Suprapubic skin (tissue), 4 donors: Measurements from ENCODE around the gene NAA40.

Experiments used
- EP300 ChIP-seq: sonication (generic); formaldehyde crosslinking; IDR thresholded peaks from one replicate; pipeline ENCODE4 v1.6.1; 2017; ENCODE audit warnings: antibody characterized with exemption
- POLR2AphosphoS5 ChIP-seq, 3 donors: sonication (generic); formaldehyde crosslinking; IDR thresholded peaks; one replicate each; pipeline ENCODE4 v1.6.1; 2017; ENCODE audit warnings: antibody characterized with exemption in 3 of 3
- TF ChIP-seq, protein P1 (sequence below), 2 donors: fragments of 200-600 bp in 1 of 2; fragments of 450-650 bp in 1 of 2; sonication (generic) in 1 of 2; IDR thresholded peaks; one replicate each; pipeline ENCODE4 v1.5.1; 2016 to 2019; ENCODE audit warnings: antibody characterized with exemption in 2 of 2, mild to moderate bottlenecking in 1 of 2, moderate library complexity in 1 of 2

DNA sequence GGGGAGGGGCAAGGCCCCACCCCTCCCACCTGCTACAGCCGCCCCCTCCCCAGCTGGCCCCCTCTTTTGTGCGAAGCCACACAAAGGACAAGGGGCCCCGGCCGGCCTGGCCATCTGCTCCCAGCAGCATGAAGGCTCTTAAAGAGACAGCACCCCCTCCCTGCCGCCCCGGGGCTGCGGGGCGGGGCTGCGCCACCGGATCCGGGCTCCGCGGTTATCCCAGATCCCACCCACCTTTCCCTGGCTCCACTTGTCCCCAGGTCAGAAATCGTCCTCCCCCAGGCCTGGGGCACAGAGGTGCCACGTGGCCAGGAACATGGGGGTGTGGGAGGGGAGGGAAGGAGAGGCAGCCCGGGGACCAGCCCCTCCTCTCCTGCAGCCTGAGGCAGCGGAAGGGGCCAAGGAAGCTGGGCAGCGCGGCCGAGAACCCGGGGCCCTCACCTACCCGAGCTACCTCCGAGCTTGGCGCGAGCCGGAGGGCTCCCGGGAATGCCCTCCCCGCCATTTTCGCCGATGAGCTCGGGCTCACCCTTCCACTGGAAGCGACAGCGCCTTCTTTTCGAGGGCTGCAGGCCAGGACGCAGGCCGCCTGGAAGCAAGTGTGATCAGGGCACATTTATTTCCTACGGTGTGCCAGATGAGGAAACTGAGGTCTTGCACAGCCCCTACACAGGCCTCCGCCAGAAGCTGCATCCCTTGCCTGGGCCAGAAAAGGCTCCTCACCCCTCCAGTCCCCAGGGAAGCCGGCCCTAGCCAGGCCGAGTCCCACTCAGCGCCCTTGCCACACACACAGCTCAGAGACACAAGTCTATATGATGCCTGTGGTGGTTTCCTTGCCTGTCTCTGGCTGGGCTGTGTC, 19.3 kb upstream of the NAA40 start:
- TF ChIP-seq, protein P1, sequence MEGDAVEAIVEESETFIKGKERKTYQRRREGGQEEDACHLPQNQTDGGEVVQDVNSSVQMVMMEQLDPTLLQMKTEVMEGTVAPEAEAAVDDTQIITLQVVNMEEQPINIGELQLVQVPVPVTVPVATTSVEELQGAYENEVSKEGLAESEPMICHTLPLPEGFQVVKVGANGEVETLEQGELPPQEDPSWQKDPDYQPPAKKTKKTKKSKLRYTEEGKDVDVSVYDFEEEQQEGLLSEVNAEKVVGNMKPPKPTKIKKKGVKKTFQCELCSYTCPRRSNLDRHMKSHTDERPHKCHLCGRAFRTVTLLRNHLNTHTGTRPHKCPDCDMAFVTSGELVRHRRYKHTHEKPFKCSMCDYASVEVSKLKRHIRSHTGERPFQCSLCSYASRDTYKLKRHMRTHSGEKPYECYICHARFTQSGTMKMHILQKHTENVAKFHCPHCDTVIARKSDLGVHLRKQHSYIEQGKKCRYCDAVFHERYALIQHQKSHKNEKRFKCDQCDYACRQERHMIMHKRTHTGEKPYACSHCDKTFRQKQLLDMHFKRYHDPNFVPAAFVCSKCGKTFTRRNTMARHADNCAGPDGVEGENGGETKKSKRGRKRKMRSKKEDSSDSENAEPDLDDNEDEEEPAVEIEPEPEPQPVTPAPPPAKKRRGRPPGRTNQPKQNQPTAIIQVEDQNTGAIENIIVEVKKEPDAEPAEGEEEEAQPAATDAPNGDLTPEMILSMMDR (IDR thresholded peaks at IDR 0.05) = no peak
- TF ChIP-seq EP300 = no peak
- TF ChIP-seq POLR2AphosphoS5 (IDR thresholded peaks at IDR 0.05) = no peak
